ENCODE results near the gene UNC79.
"Not testable (repeated sequence)": the region's sequence is repeated elsewhere in the genome, so short reads cannot be mapped to it uniquely, and the experiment has no call there.

UNC79 gene

GRCh38 chr14:93496856-93497741, 66.4 kb downstream of the UNC79 start:
- no peak for DNase-seq

DNA sequence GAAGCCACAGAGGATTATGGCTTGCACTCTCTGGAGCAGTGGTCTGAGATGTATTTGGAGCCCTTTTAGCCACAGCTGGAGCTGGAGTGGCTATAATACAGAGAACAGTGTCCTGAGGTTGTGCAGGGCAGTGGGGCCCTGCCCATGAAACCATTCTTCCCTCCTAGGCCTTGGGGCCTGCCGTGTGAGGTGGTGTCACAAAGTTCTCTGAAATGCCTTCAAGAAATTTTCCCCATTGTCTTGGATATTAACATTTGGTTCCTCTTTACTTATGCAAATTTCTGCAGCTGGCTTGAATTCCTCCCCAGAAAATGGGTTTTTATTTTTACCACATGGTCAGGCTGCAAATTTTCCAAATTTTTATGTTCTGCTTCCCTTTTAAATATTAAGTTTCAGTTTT, 79.3 kb downstream of the UNC79 start:
- DNase-seq, result no peak

- no peak for DNase-seq
Measured at GRCh38 chr14:93511001-93511400, 80.3 kb downstream of the UNC79 start.

- no peak for DNase-seq
Measured at GRCh38 chr14:93520053-93520607, 89.4 kb downstream of the UNC79 start.

DNA sequence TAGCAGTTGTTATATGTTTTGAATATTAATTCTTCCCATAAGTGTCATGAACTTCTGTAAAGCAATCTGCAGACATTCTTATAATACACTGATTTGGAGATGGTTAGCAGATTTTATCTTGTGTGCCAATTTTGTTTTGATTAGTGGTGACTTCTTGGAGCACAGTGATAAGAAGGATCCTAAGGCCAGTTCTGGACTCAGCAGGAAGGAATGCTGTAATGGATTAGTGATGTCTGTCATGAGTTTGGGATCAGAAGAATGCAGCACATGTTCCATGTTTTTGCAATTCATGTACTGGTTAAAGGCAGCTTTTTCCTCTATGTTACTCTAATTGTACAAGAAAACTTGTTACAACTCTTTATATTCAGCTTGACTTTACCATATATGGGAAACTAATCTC, 91.5 kb downstream of the UNC79 start:
- DNase-seq, result no peak

GRCh38 chr14:93525216-93525615, 94.5 kb downstream of the UNC79 start:
- not testable (repeated sequence) for DNase-seq

DNA sequence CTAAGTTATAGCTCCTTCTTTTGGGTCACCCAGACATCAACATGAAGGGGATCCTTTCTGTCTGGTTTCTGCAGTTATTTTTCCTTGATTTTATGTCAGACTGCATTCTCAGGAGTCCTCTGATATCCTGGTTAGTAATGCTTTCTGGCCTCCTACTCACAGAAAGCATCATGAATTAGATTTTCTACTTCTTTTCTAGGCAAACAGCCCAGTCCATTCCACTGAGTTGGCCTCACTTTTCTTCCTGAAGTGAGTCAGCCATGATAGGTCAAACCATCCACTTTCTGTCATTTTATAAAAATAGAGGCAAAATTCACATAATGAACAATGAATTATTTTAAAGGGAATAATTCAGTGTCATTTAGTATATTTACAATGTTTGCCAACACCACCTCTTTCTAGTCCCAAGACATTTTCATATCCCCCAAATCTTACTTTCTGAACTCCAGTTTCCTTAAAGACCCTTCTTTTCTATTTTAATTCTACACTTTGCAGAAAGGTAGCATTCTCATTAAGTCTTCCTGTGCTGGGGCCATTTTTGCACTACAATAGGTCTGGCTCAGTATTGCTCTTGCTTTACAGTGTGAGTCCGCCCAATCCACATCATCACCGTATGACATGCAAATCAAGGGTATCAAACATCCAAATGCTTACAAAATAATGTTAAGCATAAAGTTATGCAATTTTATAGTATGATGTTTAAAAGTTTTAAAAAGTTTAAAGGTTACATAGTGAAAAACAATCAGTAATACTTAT, 95.1 kb downstream of the UNC79 start:
- no peak for DNase-seq

- DNase-seq, result no peak
Measured at GRCh38 chr14:93527203-93527607, 96.5 kb downstream of the UNC79 start.

DNA sequence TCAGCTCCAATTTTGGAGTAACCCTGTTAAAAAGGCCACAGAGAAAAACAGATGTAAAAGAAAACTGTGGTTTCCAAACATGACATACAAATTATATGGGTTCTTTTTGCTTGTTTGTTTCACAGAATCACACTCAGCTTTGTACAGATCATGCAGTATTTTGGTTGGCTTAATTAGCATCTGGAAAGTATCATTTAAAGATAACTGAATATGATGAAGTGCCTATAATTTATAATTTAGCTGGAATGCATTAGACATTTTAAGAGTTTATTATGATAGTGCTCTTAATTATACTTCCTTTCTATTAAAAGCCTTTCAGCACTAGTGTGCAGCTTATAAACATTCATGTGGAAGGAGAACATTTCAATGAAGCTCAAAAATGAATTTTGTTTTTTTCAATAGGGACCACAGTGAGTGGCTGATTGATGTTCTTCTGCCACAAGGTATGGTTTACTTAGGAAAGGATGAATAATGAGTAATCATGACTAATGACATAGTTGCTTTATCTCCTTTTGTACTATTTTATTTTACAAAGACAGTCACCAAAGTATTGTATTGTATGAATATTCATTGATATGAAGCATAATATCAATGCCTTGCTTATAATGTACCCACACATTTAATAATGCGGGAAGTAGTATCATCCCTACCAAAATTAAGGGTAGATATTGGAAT, 98.3 kb downstream of the UNC79 start:
- no peak for DNase-seq

DNA sequence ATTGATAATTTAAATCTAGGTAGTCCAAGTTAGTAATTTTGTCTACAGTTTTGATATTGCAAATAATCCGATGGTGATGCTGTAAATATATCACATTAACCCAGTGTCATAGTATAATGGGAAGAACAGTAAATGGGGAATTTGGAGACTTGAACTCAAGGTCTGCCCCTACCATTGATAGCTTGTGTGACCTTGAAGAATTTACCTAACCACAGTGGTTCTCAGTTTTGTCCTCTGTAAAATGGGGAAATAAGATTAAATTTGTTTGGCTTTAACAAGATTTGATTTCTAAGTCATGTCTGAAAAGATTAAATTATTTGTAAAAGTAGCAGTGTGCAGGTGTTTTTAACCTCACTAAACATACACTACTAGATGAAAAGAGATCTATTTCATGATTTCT, 100.9 kb downstream of the UNC79 start:
- DNase-seq, result no peak

GRCh38 chr14:93532541-93532940, 101.8 kb downstream of the UNC79 start:
- no peak for DNase-seq

DNA sequence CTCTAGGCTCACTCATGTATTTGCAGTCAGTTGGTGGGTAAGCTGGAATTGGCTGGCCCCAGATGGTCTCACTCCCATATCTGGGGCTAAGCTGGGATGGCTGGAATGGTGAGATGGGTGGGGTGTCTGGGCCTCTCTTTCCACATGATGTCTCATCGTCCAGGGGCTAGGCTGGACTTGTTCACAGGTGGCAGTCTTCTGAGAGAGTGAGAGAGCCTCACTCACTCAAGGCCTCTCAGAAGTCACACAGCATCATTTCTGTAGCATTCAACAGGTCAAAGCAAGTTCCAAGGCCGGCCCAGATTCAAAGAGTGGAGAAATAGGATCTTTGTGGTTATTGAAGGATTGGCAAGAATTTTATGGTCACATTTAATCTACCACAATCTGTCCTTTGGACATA, 102.7 kb downstream of the UNC79 start:
- DNase-seq, result no peak

GRCh38 chr14:93533842-93534241, 103.1 kb downstream of the UNC79 start:
- DNase-seq, result no peak

- DNase-seq, result no peak
Measured at GRCh38 chr14:93535537-93535936, 104.8 kb downstream of the UNC79 start.

- DNase-seq, result no peak
Measured at GRCh38 chr14:93536945-93537344, 106.2 kb downstream of the UNC79 start.

DNA sequence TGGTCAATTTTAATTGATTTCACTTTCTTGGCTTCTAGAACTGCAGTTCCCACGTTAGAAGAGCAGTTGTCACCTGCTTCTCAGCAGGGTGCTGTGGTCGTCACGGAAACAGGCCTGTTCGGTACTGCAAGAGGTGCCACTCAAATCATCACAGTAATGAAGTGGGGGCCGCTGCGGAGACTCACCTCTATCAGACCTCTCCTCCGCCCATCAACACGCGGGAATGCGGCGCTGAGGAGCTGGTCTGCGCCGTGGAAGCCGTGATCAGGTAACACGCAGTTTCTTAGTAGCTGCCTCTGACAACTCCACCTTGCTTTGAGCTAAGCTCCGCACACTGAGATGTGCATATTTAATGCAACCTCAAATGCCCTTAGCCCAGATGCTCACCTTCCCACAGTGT, 107.2 kb downstream of the UNC79 start:
- no peak for DNase-seq

- DNase-seq, result no peak
Measured at GRCh38 chr14:93538413-93538812, 107.7 kb downstream of the UNC79 start.

- no peak for DNase-seq
Measured at GRCh38 chr14:93540235-93540634, 109.5 kb downstream of the UNC79 start.

- DNase-seq, result no peak
Measured at GRCh38 chr14:93543766-93544165, 113.0 kb downstream of the UNC79 start.

GRCh38 chr14:93544212-93544611, 113.5 kb downstream of the UNC79 start:
- DNase-seq, result no peak

- DNase-seq, result no peak
Measured at GRCh38 chr14:93546642-93547041, 115.9 kb downstream of the UNC79 start.

GRCh38 chr14:93548102-93548843, 117.5 kb downstream of the UNC79 start:
- DNase-seq, result no peak

- no peak for DNase-seq
Measured at GRCh38 chr14:93549595-93549994, 118.9 kb downstream of the UNC79 start.

Measured in NCI-H2029 treated with DMSO at 0.1 percent for 48 hours (cell line).